Stimulated activated CD4-positive, alpha-beta T cell treated with anti-CD3 and anti-CD28 coated beads, Interleukin-15, amount 100 ng/mL, for 48 hours (primary cell): ENCODE data around the gene RASSF10.
"Not testable (repeated sequence)": the region's sequence is repeated elsewhere in the genome, so short reads cannot be mapped to it uniquely, and the experiment has no call there.

Experiments
- DNase-seq, 2 donors: peaks; one replicate each; pipeline ENCODE4 v3.0.0-alpha.2; 2020; ENCODE audit warnings: low read depth in 2 of 2

RASSF10 gene

GRCh38 chr11:13026722-13027121 lies 17.6 kb downstream of the RASSF10 start:
- no peak for DNase-seq

- DNase-seq: no peak
Measured at GRCh38 chr11:13028322-13028721, 19.2 kb downstream of the RASSF10 start.

- DNase-seq: no peak
Measured at GRCh38 chr11:13029872-13030271, 20.8 kb downstream of the RASSF10 start.

GRCh38 chr11:13030857-13031256 lies 21.7 kb downstream of the RASSF10 start:
- DNase-seq: no peak

- no peak for DNase-seq
Measured at GRCh38 chr11:13031349-13031748, 22.2 kb downstream of the RASSF10 start.

GRCh38 chr11:13033760-13034533 lies 24.8 kb downstream of the RASSF10 start:
- DNase-seq: no peak

GRCh38 chr11:13035711-13036110 lies 26.6 kb downstream of the RASSF10 start:
- DNase-seq: no peak

GRCh38 chr11:13036235-13036634 lies 27.1 kb downstream of the RASSF10 start:
- no peak for DNase-seq

GRCh38 chr11:13038366-13038765 lies 29.2 kb downstream of the RASSF10 start:
- DNase-seq: no peak

- DNase-seq: no peak
Measured at GRCh38 chr11:13039126-13039525, 30.0 kb downstream of the RASSF10 start.

- DNase-seq: no peak
Measured at GRCh38 chr11:13040969-13041561, 31.9 kb downstream of the RASSF10 start.

- DNase-seq: no peak
Measured at GRCh38 chr11:13042873-13043342, 33.8 kb downstream of the RASSF10 start.

GRCh38 chr11:13043912-13044628 lies 35.0 kb downstream of the RASSF10 start:
- no peak for DNase-seq

- DNase-seq: not testable (repeated sequence)
Measured at GRCh38 chr11:13045089-13045488, 36.0 kb downstream of the RASSF10 start.

- DNase-seq: no peak
Measured at GRCh38 chr11:13045734-13046133, 36.6 kb downstream of the RASSF10 start.

- DNase-seq: no peak
Measured at GRCh38 chr11:13046637-13047570, 37.8 kb downstream of the RASSF10 start.

GRCh38 chr11:13047884-13048283 lies 38.8 kb downstream of the RASSF10 start:
- no peak for DNase-seq

- DNase-seq: no peak
Measured at GRCh38 chr11:13051257-13051656, 42.1 kb downstream of the RASSF10 start.

- no peak for DNase-seq
Measured at GRCh38 chr11:13052130-13052571, 43.0 kb downstream of the RASSF10 start.

GRCh38 chr11:13053255-13053917 lies 44.3 kb downstream of the RASSF10 start:
- no peak for DNase-seq

- no peak for DNase-seq
Measured at GRCh38 chr11:13054278-13054677, 45.2 kb downstream of the RASSF10 start.
